ENCODE data around the gene VIP. TPM values are rescaled to one million over a fixed set of nuclear protein-coding genes. Genes with fewer than 3 reads are reported as not detected.
"Not testable (repeated sequence)": the region's sequence is repeated elsewhere in the genome, so short reads cannot be mapped to it uniquely, and the experiment has no call there.

Gene VIP
- polyA plus RNA-seq, 1 donor (not counting 4 experiments of a cell fraction or from before 2014, with no cell fraction given), result not detected

DNA sequence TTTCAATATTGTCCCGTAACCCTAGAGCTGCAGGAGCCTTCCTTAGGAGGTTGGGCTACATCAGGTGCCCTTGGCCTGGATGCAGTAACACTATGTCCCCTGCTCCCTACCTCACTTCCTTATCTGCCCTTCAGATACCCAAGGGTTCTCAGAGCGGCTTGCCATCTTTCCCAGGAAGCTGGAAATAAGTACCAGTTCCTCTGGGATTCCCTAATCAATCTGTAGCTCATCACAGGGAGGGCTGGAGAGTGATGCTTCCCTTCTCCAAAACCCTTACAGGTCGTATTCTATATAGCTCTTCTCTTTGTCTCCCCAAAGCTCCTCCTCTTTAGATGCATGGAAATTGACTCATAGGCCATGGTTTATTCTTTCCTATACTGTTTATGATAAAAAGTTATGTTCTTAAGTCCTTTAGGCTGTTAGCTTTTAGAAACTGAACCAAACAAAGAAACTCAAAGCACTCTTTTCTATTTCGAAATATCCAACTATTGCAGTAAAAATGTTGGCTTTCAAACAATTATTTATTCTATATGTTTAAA lies 48.7 kb upstream of the VIP start:
- Histone ChIP-seq H3K4me2 (ENCODE audit: control insufficient read depth, extremely low read depth, insufficient read depth, low read depth, low read length) (no peak overlapping the region), H3K4me3 (ENCODE audit: control insufficient read depth in 2 of 3, extremely low read depth in 1 of 3, insufficient read depth in 2 of 3, low read depth in 1 of 3, low read length in 3 of 3) (no peak overlapping the region), H3K9me1 (ENCODE audit: control insufficient read depth, extremely low read depth, insufficient read depth, low read length) (no peaks in the 10 kb centered on the region)

GRCh38 chr6:152703750-152704149 lies 46.8 kb upstream of the VIP start:
- H3K9me1 ChIP-seq (ENCODE audit: control insufficient read depth, extremely low read depth, insufficient read depth, low read length); DNase-seq (ENCODE audit: low read depth, low spot score); H3K4me3 ChIP-seq (ENCODE audit: control insufficient read depth in 2 of 3, extremely low read depth in 1 of 3, insufficient read depth in 2 of 3, low read depth in 1 of 3, low read length in 3 of 3); FAIRE-seq; H3K4me2 ChIP-seq (ENCODE audit: control insufficient read depth, extremely low read depth, insufficient read depth, low read depth, low read length); dilution Hi-C loops (cut with MboI; ENCODE audit: extremely low pct_ligation_motif_present, low sequenced_read_pairs); H3K27me3 ChIP-seq (ENCODE audit: control insufficient read depth, extremely low read depth, insufficient read depth, low read length); H3K4me1 ChIP-seq (ENCODE audit: control insufficient read depth, extremely low read depth, insufficient read depth, low read length); H3K36me3 ChIP-seq (ENCODE audit: control insufficient read depth in 2 of 2, extremely low read depth in 1 of 2, insufficient read depth in 2 of 2, low read length in 2 of 2); H4K20me1 ChIP-seq (ENCODE audit: control insufficient read depth, extremely low read depth, insufficient read depth, low read length); H2AFZ ChIP-seq (ENCODE audit: control insufficient read depth, low read length); H3K79me2 ChIP-seq (ENCODE audit: control insufficient read depth, insufficient read depth, low read length); H3K9me3 ChIP-seq (ENCODE audit: control insufficient read depth, low read depth, low read length); H3K9ac ChIP-seq (ENCODE audit: control insufficient read depth, extremely low read depth, insufficient read depth, low read length); H3K27ac ChIP-seq (ENCODE audit: control insufficient read depth, insufficient read depth, low read length): not testable (repeated sequence)

More for the DNA sequence above, 48.7 kb upstream of the VIP start:
- Histone ChIP-seq H3K4me1 (ENCODE audit: control insufficient read depth, extremely low read depth, insufficient read depth, low read length) (peaks cover 2% of the 10 kb centered on the region), H3K79me2 (ENCODE audit: control insufficient read depth, insufficient read depth, low read length) (no peaks in the 10 kb centered on the region), H3K9me3 (ENCODE audit: control insufficient read depth, low read depth, low read length) (no peaks in the 10 kb centered on the region), H2AFZ (ENCODE audit: control insufficient read depth, low read length) (no peak overlapping the region), H3K9ac (ENCODE audit: control insufficient read depth, extremely low read depth, insufficient read depth, low read length) (no peak overlapping the region), H3K27ac (ENCODE audit: control insufficient read depth, insufficient read depth, low read length) (no peak overlapping the region), H3K36me3 (ENCODE audit: control insufficient read depth in 2 of 2, extremely low read depth in 1 of 2, insufficient read depth in 2 of 2, low read length in 2 of 2) (no peaks in the 10 kb centered on the region), H4K20me1 (ENCODE audit: control insufficient read depth, extremely low read depth, insufficient read depth, low read length) (no peaks in the 10 kb centered on the region), H3K27me3 (ENCODE audit: control insufficient read depth, extremely low read depth, insufficient read depth, low read length) (no peaks in the 10 kb centered on the region)
- TF ChIP-seq CTCF (optimal IDR thresholded peaks at IDR 0.05 in 1 of 3, IDR thresholded peaks at IDR 0.05 in 1 of 3, conservative IDR thresholded peaks at IDR 0.05 in 1 of 3; ENCODE audit: extremely low read depth in 1 of 3, insufficient read depth in 2 of 3, low read length in 3 of 3) (no peak), EZH2 (IDR thresholded peaks at IDR 0.05; ENCODE audit: low read length) (no peak)
- dilution Hi-C loops (cut with MboI; ENCODE audit: extremely low pct_ligation_motif_present, low sequenced_read_pairs), result no loop called here
- FAIRE-seq (no peak), DNase-seq (ENCODE audit: low read depth, low spot score) (no peak)

DNA sequence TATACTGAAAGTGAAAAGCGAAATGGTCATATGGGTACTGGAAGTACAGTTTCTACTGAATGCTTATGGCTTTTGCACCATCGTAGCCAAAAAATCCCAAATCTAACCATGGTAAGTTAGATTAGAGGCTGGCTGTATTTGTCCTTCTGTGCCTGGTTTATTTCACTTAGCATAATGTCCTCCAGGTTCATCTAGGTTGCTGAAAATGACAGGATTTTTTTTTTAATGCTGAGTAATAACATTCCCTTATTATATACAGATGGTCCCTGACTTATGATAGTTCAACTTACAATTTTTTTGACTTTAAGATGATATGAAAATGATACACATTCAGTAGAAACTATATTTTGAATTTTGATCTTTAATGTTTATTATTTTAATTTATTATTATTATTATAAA lies 45.3 kb upstream of the VIP start:
- TF ChIP-seq CTCF (optimal IDR thresholded peaks at IDR 0.05 in 1 of 3, IDR thresholded peaks at IDR 0.05 in 1 of 3, conservative IDR thresholded peaks at IDR 0.05 in 1 of 3; ENCODE audit: extremely low read depth in 1 of 3, insufficient read depth in 2 of 3, low read length in 3 of 3), result no peak
- no peak for TF ChIP-seq EZH2 (IDR thresholded peaks at IDR 0.05; ENCODE audit: low read length)
- no peak for FAIRE-seq
- dilution Hi-C loops (cut with MboI; ENCODE audit: extremely low pct_ligation_motif_present, low sequenced_read_pairs), result no loop called here

More for the DNA sequence above, 45.3 kb upstream of the VIP start:
- Histone ChIP-seq H3K4me3 (ENCODE audit: control insufficient read depth in 2 of 3, extremely low read depth in 1 of 3, insufficient read depth in 2 of 3, low read depth in 1 of 3, low read length in 3 of 3) (no peak overlapping the region), H3K27me3 (ENCODE audit: control insufficient read depth, extremely low read depth, insufficient read depth, low read length) (no peaks in the 10 kb centered on the region), H3K4me2 (ENCODE audit: control insufficient read depth, extremely low read depth, insufficient read depth, low read depth, low read length) (no peak overlapping the region), H3K79me2 (ENCODE audit: control insufficient read depth, insufficient read depth, low read length) (no peaks in the 10 kb centered on the region), H3K9me1 (ENCODE audit: control insufficient read depth, extremely low read depth, insufficient read depth, low read length) (no peaks in the 10 kb centered on the region), H3K9ac (ENCODE audit: control insufficient read depth, extremely low read depth, insufficient read depth, low read length) (no peak overlapping the region), H3K9me3 (ENCODE audit: control insufficient read depth, low read depth, low read length) (no peaks in the 10 kb centered on the region), H2AFZ (ENCODE audit: control insufficient read depth, low read length) (no peak overlapping the region), H4K20me1 (ENCODE audit: control insufficient read depth, extremely low read depth, insufficient read depth, low read length) (no peaks in the 10 kb centered on the region), H3K4me1 (ENCODE audit: control insufficient read depth, extremely low read depth, insufficient read depth, low read length) (no peaks in the 10 kb centered on the region), H3K27ac (ENCODE audit: control insufficient read depth, insufficient read depth, low read length) (no peak overlapping the region), H3K36me3 (ENCODE audit: control insufficient read depth in 2 of 2, extremely low read depth in 1 of 2, insufficient read depth in 2 of 2, low read length in 2 of 2) (no peaks in the 10 kb centered on the region)
- DNase-seq (ENCODE audit: low read depth, low spot score), result no peak
